GM12873 (cell line): ENCODE data around the gene CEP85L.

Experiments
- TF ChIP-seq, protein P1 (sequence below): IDR thresholded peaks from 2 replicates; pipeline ENCODE4 v1.5.1; 2012; ENCODE audit warnings: low read depth, mild to moderate bottlenecking, moderate library complexity, low read length, control low read depth; ENCODE audit not compliant: insufficient read depth; ENCODE audit errors: missing control alignments

The CEP85L gene

DNA sequence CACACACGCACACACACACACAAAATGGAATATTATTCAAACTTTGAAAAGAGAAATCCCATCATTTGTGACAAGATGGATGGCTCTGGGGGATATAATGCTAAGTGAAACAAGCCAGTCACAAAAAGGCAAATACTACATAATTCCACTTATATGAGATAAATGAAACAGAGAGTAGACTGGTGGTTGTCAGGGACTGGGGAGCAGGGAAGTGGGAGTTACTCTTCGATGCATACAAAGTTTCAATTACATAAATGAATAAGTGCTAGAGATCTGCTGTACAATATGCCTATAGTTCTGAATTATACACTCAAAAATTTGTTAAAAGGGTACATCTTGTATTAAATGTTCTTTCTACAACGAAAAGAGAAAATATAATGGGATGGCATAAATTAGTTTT, 161.4 kb downstream of the CEP85L start:
- TF ChIP-seq, protein P1, sequence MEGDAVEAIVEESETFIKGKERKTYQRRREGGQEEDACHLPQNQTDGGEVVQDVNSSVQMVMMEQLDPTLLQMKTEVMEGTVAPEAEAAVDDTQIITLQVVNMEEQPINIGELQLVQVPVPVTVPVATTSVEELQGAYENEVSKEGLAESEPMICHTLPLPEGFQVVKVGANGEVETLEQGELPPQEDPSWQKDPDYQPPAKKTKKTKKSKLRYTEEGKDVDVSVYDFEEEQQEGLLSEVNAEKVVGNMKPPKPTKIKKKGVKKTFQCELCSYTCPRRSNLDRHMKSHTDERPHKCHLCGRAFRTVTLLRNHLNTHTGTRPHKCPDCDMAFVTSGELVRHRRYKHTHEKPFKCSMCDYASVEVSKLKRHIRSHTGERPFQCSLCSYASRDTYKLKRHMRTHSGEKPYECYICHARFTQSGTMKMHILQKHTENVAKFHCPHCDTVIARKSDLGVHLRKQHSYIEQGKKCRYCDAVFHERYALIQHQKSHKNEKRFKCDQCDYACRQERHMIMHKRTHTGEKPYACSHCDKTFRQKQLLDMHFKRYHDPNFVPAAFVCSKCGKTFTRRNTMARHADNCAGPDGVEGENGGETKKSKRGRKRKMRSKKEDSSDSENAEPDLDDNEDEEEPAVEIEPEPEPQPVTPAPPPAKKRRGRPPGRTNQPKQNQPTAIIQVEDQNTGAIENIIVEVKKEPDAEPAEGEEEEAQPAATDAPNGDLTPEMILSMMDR, result no peak

- TF ChIP-seq, protein P1, result no peak
Measured at GRCh38 chr6:118488631-118489030, 162.8 kb downstream of the CEP85L start.

- TF ChIP-seq, protein P1, result no peak
Measured at GRCh38 chr6:118485601-118486550, 165.5 kb downstream of the CEP85L start.

- TF ChIP-seq, protein P1, result no peak
Measured at GRCh38 chr6:118476551-118476950, 174.8 kb downstream of the CEP85L start.

DNA sequence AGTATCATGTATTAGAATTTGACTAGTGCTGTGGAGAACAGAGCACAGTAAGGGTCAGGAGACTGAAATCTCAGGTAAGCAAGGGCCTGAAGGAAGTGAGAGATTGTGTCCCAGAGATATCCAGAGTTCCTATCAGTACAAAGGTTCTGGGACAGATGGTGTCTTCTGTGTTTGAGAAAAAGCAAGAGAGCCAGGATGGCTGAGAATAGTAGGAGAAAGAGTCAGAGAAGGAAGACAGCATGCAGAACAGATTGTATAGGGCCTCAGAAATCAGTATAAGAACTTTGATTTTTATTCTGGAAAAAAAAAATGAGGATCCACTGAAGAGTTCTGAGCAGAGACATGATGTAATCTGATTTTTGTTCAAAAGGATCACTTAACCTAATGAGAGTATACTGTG, 178.1 kb downstream of the CEP85L start:
- TF ChIP-seq, protein P1, result no peak

GRCh38 chr6:118469468-118469867, 181.9 kb downstream of the CEP85L start:
- TF ChIP-seq, protein P1, result no peak

GRCh38 chr6:118468682-118469465, 182.5 kb downstream of the CEP85L start:
- TF ChIP-seq, protein P1, result no peak
